Muscle layer of duodenum (tissue), 2 donors: Measurements from ENCODE around the gene NFS1.
"Not testable (repeated sequence)": the region's sequence is repeated elsewhere in the genome, so short reads cannot be mapped to it uniquely, and the experiment has no call there.

Experiments
- H3K27ac ChIP-seq: one replicate; pipeline ENCODE4 v1.7.0; 2013; ENCODE audit warnings: mild to moderate bottlenecking, low read length
- H3K27me3 ChIP-seq: one replicate; pipeline ENCODE4 v1.7.0; 2013; ENCODE audit warnings: low read depth, mild to moderate bottlenecking, control low read depth, low read length
- H3K36me3 ChIP-seq, 2 donors: one replicate each; pipeline ENCODE4 v1.7.0; 2013; ENCODE audit warnings: low read length in 2 of 2, control low read depth in 1 of 2, mild to moderate bottlenecking in 1 of 2; ENCODE audit not compliant: insufficient read depth in 2 of 2, control insufficient read depth in 1 of 2
- H3K4me1 ChIP-seq, 2 donors: one replicate each; pipeline ENCODE4 v1.7.0; 2013; ENCODE audit warnings: low read length in 2 of 2, mild to moderate bottlenecking in 2 of 2, control low read depth in 1 of 2, moderate library complexity in 1 of 2; ENCODE audit not compliant: insufficient read depth in 2 of 2, control insufficient read depth in 1 of 2
- H3K4me3 ChIP-seq, 2 donors: one replicate each; pipeline ENCODE4 v1.7.0; 2013; ENCODE audit warnings: low read length in 2 of 2, low read depth in 1 of 2, mild to moderate bottlenecking in 1 of 2
- H3K9me3 ChIP-seq, 2 donors: one replicate each; pipeline ENCODE4 v1.7.0; 2013; ENCODE audit warnings: low read length in 2 of 2, control low read depth in 1 of 2, mild to moderate bottlenecking in 1 of 2; ENCODE audit not compliant: control insufficient read depth in 1 of 2
- donor health status: healthy.

NFS1 gene

DNA sequence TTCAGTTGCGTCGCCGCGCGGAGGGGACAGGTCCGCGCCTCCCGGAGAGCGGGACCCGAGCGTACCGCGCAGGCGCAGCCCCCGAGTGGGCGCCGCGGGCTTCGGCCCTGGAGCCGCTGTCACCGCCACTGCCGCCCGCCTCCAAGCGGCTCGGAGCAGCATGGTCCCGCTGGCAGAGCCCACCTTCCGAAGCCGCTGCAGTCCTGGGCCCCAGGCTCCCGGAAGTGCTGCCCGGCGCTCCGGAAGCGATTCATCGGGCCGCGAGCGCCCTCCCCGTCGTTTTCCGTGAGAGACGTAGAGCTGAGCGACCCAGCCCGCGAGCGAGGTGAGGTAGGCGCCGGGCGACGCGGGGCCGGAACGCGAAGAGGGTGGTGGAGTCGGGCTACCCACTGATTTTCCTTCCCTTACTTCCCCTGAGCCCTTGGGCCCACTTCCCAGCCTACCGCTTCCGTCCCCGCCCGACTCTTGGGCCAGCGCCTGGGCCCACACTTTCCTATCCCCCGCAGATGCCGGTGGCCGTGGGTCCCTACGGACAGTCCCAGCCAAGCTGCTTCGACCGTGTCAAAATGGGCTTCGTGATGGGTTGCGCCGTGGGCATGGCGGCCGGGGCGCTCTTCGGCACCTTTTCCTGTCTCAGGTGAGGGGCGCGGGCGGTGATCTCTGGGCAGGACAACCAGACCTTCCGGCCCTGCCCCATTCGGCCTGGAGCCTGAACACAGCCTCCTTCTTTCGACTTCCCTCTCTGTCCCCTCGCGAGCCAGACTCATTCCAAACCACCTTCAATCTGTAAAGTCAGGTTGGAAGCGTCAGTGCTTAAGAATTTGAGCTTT is at the start of gene NFS1, which contains the start of gene ROMO1:
Gene NFS1 (minus strand): TSS at position 226 of the 830 bp plus-strand sequence. CDS start 64 bp downstream, at position 162.
Gene ROMO1 (plus strand): TSS at position 279 of the 830 bp plus-strand sequence. CDS start 228 bp downstream, at position 507.
- H3K4me1 ChIP-seq, result peaks cover 12 to 22% of the 10 kb centered on the region in 2 donors
- peaks cover 14 to 46% of the 10 kb centered on the region in 2 donors for H3K36me3 ChIP-seq

DNA sequence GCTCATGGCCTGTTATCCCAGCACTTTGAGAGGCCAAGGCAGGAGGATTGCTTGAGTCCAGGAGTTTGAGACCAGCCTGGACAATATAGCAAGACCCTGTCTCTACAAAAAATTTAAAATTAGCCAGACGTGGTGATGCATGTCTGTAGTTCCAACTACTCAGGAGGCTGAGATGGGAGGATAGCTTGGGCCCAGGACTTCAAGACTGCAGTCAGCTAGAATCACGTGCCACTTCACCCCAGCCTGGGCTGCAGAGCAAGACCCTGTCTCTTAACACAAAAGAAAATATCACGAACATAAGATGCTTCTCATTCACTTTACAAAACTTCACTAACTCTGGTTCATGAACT is 45.3 kb upstream of the NFS1 start:
- H3K36me3 ChIP-seq, result peaks cover 11 to 27% of the 10 kb centered on the region in 2 donors
- H3K9me3 ChIP-seq, H3K27me3 ChIP-seq, H3K4me3 ChIP-seq: not testable (repeated sequence)
- H3K4me1 ChIP-seq, result peaks cover 8 to 12% of the 10 kb centered on the region in 2 donors
- H3K27ac ChIP-seq, result peak overlapping the region; percentile 62

More for the DNA sequence above, at the start of gene NFS1, which contains the start of gene ROMO1:
- H3K27me3 ChIP-seq, result no peaks in the 10 kb centered on the region
- peak within 1 kb of the TSS; percentile 65 to 89 for H3K4me3 ChIP-seq
- H3K9me3 ChIP-seq, result no peaks in the 10 kb centered on the region
- H3K27ac ChIP-seq, result peak within 1 kb of the TSS; percentile 78

- Histone ChIP-seq H3K9me3 (no peaks in the 10 kb centered on the region), H3K27ac (peak overlapping the region; percentile 100), H3K4me1 (peaks cover 8 to 16% of the 10 kb centered on the region in 2 donors), H3K36me3 (peaks cover 15 to 32% of the 10 kb centered on the region in 2 donors), H3K27me3 (no peaks in the 10 kb centered on the region), H3K4me3 (peak overlapping the region in 1 of 2 donors; percentile 51)
These were observed 44.7 kb upstream of the NFS1 start for GRCh38 chr20:35743693-35744491.

DNA sequence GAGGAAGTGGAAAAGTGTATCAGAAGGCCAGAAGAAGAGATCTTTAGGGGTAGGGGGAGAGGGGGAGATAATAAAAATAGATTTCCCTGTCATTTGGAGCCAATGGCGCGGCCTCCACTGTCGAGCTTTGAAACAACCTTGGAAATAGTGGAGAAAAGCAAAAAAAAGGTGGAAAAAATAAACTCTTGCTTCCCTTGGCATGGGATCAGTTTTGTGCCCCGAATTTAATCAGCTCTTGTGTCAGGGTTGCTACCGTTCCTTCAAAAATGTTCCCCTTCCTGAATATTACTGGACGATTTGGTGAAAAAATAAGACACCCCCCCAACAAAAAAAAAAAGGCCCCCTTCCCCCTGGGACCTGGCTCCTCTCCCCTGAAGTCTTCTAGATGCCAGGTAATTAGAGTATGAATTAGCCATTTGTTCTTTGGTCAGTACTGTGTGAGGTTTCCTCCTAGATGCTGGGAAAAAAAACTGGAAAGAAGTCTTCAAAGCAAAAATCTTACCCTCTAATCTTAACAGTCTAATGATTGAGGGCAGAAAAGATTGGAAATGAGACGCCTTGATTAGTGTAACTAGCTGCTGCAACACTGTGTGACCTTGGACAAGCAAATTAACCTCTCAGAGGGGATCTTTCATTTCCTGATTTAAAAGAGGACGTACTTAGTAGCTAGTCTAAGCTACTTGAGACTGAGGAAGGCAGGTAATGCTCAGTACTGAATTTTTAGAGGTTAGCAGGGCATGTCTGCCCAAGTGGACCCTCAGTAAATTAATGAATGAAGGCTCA is 43.8 kb upstream of the NFS1 start:
- peaks cover 25 to 42% of the 10 kb centered on the region in 2 donors for H3K36me3 ChIP-seq
- no peaks in the 10 kb centered on the region for H3K27me3 ChIP-seq
- peak overlapping the region; percentile 100 for H3K27ac ChIP-seq
- H3K4me3 ChIP-seq, result peak overlapping the region; percentile 51 to 79
- H3K9me3 ChIP-seq, result no peaks in the 10 kb centered on the region
- peaks cover 14 to 26% of the 10 kb centered on the region in 2 donors for H3K4me1 ChIP-seq

GRCh38 chr20:35741892-35742740 is 43.0 kb upstream of the NFS1 start, which contains the start of gene RBM39:
TSS of gene RBM39 (minus strand) at chr20:35742260. CDS start at chr20:35740874, 1,386 bp downstream.
- H3K4me1 ChIP-seq, result peaks cover 14 to 28% of the 10 kb centered on the region in 2 donors
- H3K36me3 ChIP-seq, result peaks cover 25 to 44% of the 10 kb centered on the region in 2 donors

GRCh38 chr20:35739294-35740163 is 40.4 kb upstream of the NFS1 start:
- H3K36me3 ChIP-seq, result peaks cover 45 to 64% of the 10 kb centered on the region in 2 donors
- H3K4me3 ChIP-seq, result peak overlapping the region; percentile 66 to 87
- H3K27ac ChIP-seq, result peak overlapping the region; percentile 76
- H3K4me1 ChIP-seq, result peaks cover 20 to 54% of the 10 kb centered on the region in 2 donors
- H3K9me3 ChIP-seq, result no peaks in the 10 kb centered on the region
- no peaks in the 10 kb centered on the region for H3K27me3 ChIP-seq

More at GRCh38 chr20:35741892-35742740, 43.0 kb upstream of the NFS1 start, which contains the start of gene RBM39:
- Histone ChIP-seq H3K27ac (peak within 1 kb of the TSS; percentile 100), H3K27me3 (no peaks in the 10 kb centered on the region), H3K4me3 (peak within 1 kb of the TSS; percentile 87 to 97), H3K9me3 (no peaks in the 10 kb centered on the region)

GRCh38 chr20:35738410-35739179 is 39.4 kb upstream of the NFS1 start:
- Histone ChIP-seq H3K9me3 (no peaks in the 10 kb centered on the region), H3K27me3 (no peaks in the 10 kb centered on the region), H3K36me3 (peaks cover 54 to 73% of the 10 kb centered on the region in 2 donors), H3K4me1 (peaks cover 26 to 64% of the 10 kb centered on the region in 2 donors), H3K27ac (peak overlapping the region; percentile 43), H3K4me3 (peak overlapping the region in 1 of 2 donors; percentile 23)

DNA sequence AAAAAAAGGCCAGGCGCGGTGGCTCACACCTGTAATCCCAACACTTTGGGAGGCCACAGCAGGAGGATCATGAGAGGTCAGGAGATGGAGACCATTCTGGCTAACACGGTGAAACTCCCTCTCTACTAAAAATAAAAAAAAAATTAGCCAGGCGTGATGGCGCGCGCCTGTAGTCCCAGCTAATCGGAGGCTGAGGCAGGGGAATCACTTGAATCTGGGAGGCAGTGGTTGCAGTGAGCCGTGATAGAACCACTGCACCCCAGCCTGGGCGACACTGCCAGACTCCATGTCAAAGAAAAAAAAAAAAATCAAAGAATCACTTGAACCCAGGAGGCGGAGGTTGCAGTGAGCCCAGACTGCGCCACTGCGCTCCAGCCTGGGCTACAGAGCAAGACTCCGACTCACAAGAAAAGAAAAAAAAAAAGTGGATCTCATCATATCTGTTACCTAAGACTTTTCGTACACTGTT is 38.7 kb upstream of the NFS1 start:
- no peaks in the 10 kb centered on the region for H3K9me3 ChIP-seq
- H3K27me3 ChIP-seq, result no peaks in the 10 kb centered on the region
- no peak overlapping the region for H3K27ac ChIP-seq
- H3K4me1 ChIP-seq, result peaks cover 21 to 70% of the 10 kb centered on the region in 2 donors
- peak overlapping the region in 1 of 2 donors; percentile 23 for H3K4me3 ChIP-seq
- peaks cover 61 to 80% of the 10 kb centered on the region in 2 donors for H3K36me3 ChIP-seq
